GM23338 (cell line): ENCODE data around the gene RPH3AL. TPM values are rescaled to one million over a fixed set of nuclear protein-coding genes. Genes with fewer than 3 reads are reported as not detected.

Experiments
- ATAC-seq: fragments of 200-7000 bp; cut with Tn5 transposase; 3 replicates; pipeline ENCODE4 v1.9.1; 2020
- DNase-seq: peaks from one replicate; pipeline ENCODE4 v3.0.0-alpha.2; 2015; ENCODE audit warnings: low spot score
- H2AFZ ChIP-seq: fragments of 200-600 bp; sonication (generic); 2 replicates; pipeline ENCODE4 v1.8.0; 2016; ENCODE audit warnings: antibody characterized with exemption, mild to moderate bottlenecking, moderate library complexity
- H3F3A ChIP-seq: fragments of 200-600 bp; sonication (generic); replicated peaks from 2 replicates; pipeline ENCODE4 v1.8.0; 2017; ENCODE audit warnings: antibody characterized with exemption, mixed run types, low read depth
- H3K27ac ChIP-seq: fragments of 200-600 bp; sonication (generic); 2 replicates; pipeline ENCODE4 v1.6.1; 2016; ENCODE audit warnings: low read depth
- H3K27me3 ChIP-seq: fragments of 200-600 bp; sonication (generic); 2 replicates; pipeline ENCODE4 v1.8.0; 2016; ENCODE audit warnings: mild to moderate bottlenecking, mixed run types, moderate library complexity; ENCODE audit not compliant: insufficient read depth
- H3K36me3 ChIP-seq: fragments of 200-600 bp; sonication (generic); 2 replicates; pipeline ENCODE4 v1.8.0; 2016; ENCODE audit warnings: mild to moderate bottlenecking; ENCODE audit not compliant: insufficient read depth
- H3K4me1 ChIP-seq: fragments of 200-600 bp; sonication (generic); 2 replicates; pipeline ENCODE4 v1.8.0; 2016; ENCODE audit warnings: mild to moderate bottlenecking, moderate library complexity; ENCODE audit not compliant: insufficient read depth
- H3K4me2 ChIP-seq: fragments of 200-600 bp; sonication (generic); 2 replicates; pipeline ENCODE4 v1.7.1; 2017; ENCODE audit warnings: mixed run types
- H3K4me3 ChIP-seq: fragments of 200-600 bp; sonication (generic); 2 replicates; pipeline ENCODE4 v1.6.1; 2016; ENCODE audit warnings: mixed run types
- H3K79me2 ChIP-seq: fragments of 200-600 bp; sonication (generic); replicated peaks from 2 replicates; pipeline ENCODE4 v1.8.0; 2017; ENCODE audit warnings: mild to moderate bottlenecking; ENCODE audit not compliant: insufficient read depth
- H3K9me2 ChIP-seq: fragments of 200-600 bp; sonication (generic); 2 replicates; pipeline ENCODE4 v1.8.0; 2017; ENCODE audit not compliant: insufficient read depth
- H4K20me1 ChIP-seq: fragments of 200-600 bp; sonication (generic); replicated peaks from 2 replicates; pipeline ENCODE4 v1.8.0; 2017; ENCODE audit warnings: mild to moderate bottlenecking; ENCODE audit not compliant: insufficient read depth
- H3K27ac Mint-ChIP-seq: 2 replicates; pipeline ENCODE4 v1.8.0; 2020; ENCODE audit warnings: inconsistent platforms, mild to moderate bottlenecking, moderate library complexity, mixed read lengths
- H3K27me3 Mint-ChIP-seq: 3 replicates; pipeline ENCODE4 v1.8.0; 2022; ENCODE audit warnings: low read depth, mild to moderate bottlenecking, moderate library complexity, mixed read lengths, inconsistent platforms; ENCODE audit not compliant: insufficient read depth, poor library complexity
- H3K36me3 Mint-ChIP-seq: 3 replicates; pipeline ENCODE4 v1.8.0; 2021; ENCODE audit warnings: low read depth, mild to moderate bottlenecking, inconsistent platforms, moderate library complexity, mixed read lengths
- H3K4me1 Mint-ChIP-seq: 3 replicates; pipeline ENCODE4 v1.8.0; 2020; ENCODE audit warnings: mild to moderate bottlenecking, inconsistent platforms, mixed read lengths
- H3K4me3 Mint-ChIP-seq: 3 replicates; pipeline ENCODE4 v1.8.0; 2021; ENCODE audit warnings: moderate library complexity, mild to moderate bottlenecking, inconsistent platforms, mixed read lengths
- H3K9me3 Mint-ChIP-seq: 3 replicates; pipeline ENCODE4 v1.8.0; 2020; ENCODE audit warnings: moderate library complexity, mild to moderate bottlenecking, inconsistent platforms, mixed read lengths
- CREB1 ChIP-seq: fragments of 250-450 bp; sonication (Bioruptor Pico); IDR thresholded peaks from 2 replicates; pipeline ENCODE4 v1.5.0; 2020; ENCODE audit warnings: low read depth, mild to moderate bottlenecking, moderate library complexity
- EZH2 ChIP-seq: fragments of 200-600 bp; sonication (generic); IDR thresholded peaks from one replicate; pipeline ENCODE4 v1.8.0; 2017; ENCODE audit warnings: antibody characterized with exemption, mild to moderate bottlenecking, low read depth; ENCODE audit not compliant: unreplicated experiment
- EZH2phosphoT487 ChIP-seq: fragments of 200-600 bp; sonication (generic); IDR thresholded peaks from one replicate; pipeline ENCODE4 v1.8.1; 2018; ENCODE audit warnings: antibody characterized with exemption; ENCODE audit not compliant: unreplicated experiment
- NANOG ChIP-seq: IDR thresholded peaks from 2 replicates; pipeline ENCODE4 v1.6.1; 2016; ENCODE audit warnings: antibody characterized with exemption, borderline replicate concordance
- POLR2AphosphoS5 ChIP-seq: IDR thresholded peaks from 2 replicates; pipeline ENCODE4 v1.6.1; 2016; ENCODE audit warnings: antibody characterized with exemption, low read depth
- STAT1 ChIP-seq: IDR thresholded peaks from one replicate; pipeline ENCODE4 v1.6.1; 2016; ENCODE audit warnings: antibody characterized with exemption; ENCODE audit not compliant: unreplicated experiment
- ZNF331 ChIP-seq: fragments of 250-450 bp; sonication (Bioruptor Pico); IDR thresholded peaks from 2 replicates; pipeline ENCODE4 v1.5.0; 2020; ENCODE audit warnings: low read depth, mild to moderate bottlenecking, moderate library complexity
- polyA plus RNA-seq: library from polyadenylated mRNA; unstranded; fragments of >200 nt; fragmentation: Nextera tagmentation; extraction: Ambion mirVana; gene quantifications from 2 replicates; pipeline ENCODE4 v1.2.1, GENCODE V29; 2016
- total RNA-seq: library from RNA; depleted of rRNA; stranded (reverse); fragments of >200 nt; shearing (Covaris generic); gene quantifications from 2 replicates; pipeline ENCODE4 v1.2.3, GENCODE V29; 2014
- TF ChIP-seq, protein P1 (sequence below): IDR thresholded peaks from one replicate; pipeline ENCODE4 v1.6.1; 2018; ENCODE audit warnings: antibody characterized with exemption; ENCODE audit not compliant: unreplicated experiment
- TF ChIP-seq, protein P2 (sequence below): IDR thresholded peaks from 2 replicates; pipeline ENCODE4 v1.6.1; 2016; ENCODE audit warnings: antibody characterized with exemption
- TF ChIP-seq, protein P3 (sequence below), 2 experiments: fragments of 200-600 bp in 1 of 2; sonication (generic) in 1 of 2; conservative IDR thresholded peaks; 2 replicates each; pipeline versions ENCODE4 v1.5.1 to v1.6.1; 2016 to 2017; ENCODE audit warnings: antibody characterized with exemption in 2 of 2, low read depth in 2 of 2, mild to moderate bottlenecking in 2 of 2, moderate library complexity in 1 of 2

RPH3AL gene
- total and polyA plus RNA-seq, 2 experiments from 2014 or later: 2.7 to 6.3 TPM

DNA sequence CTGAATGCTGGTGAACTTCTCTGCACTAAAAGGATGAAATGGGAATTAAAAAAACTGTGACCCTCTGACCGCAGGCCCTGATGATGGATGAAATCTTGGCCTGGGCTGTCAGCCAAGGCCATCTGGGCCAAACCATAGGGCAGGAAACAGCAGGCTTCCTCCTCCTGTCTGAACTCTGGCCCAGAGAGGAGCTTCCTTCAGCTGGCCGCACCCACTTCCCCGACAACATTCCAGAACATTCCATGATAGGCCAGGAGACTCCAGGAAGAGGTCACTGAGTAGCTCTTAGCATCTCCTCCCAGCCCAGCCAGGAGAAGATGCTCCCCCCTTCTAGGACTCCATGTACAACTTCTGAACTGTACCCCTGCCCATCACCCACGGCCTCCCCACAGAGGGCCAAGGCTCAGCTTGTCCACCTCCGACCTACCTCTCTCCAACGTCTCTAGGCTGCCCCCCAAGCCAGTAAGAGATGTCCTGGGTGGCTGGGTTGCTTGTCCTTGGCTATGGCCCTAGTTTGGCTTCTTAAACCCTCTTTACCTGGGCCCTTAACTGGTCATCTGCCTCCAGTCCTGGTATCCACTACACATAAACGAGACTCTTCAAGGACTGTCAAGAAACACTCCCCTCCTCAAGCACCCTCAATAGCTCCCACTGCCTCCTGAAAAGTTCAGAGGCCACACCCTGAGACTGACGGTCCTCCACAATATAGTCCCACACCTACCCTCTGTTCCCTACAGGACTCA, 1.7 kb downstream of the RPH3AL start:
- no peaks in the 10 kb centered on the region for H3K27me3 ChIP-seq
- peak; percentile 38 for DNase-seq
- no peaks in the 10 kb centered on the region for H3K79me2 ChIP-seq
- peak overlapping the region; percentile 12; the same call in 1 of the 2 replicates for H3K27ac Mint-ChIP-seq
- H3K4me3 ChIP-seq: no peak overlapping the region
- H3F3A ChIP-seq: 0 out of 2 replicates have a peak, but pooled peaks cover 4% of the 10 kb centered on the region
- no peak overlapping the region for H3K4me2 ChIP-seq
- no peak overlapping the region for H3K4me3 Mint-ChIP-seq
- H3K9me3 Mint-ChIP-seq: peaks cover 13% of the 10 kb centered on the region
- no peak overlapping the region for H3K27ac ChIP-seq
- no peaks in the 10 kb centered on the region for H3K36me3 ChIP-seq
- H3K4me1 ChIP-seq: no peaks in the 10 kb centered on the region; the same call in 1 of the 2 replicates
- peaks cover 23% of the 10 kb centered on the region for H3K4me1 Mint-ChIP-seq
- H2AFZ ChIP-seq: no peak overlapping the region
- H3K27me3 Mint-ChIP-seq: peaks cover 3% of the 10 kb centered on the region
- TF ChIP-seq STAT1 (no peak), NANOG (no peak), POLR2AphosphoS5 (no peak), EZH2phosphoT487 (no peak), ZNF331 (CRISPR knock-in tag) (no peak)
- TF ChIP-seq, protein P1, sequence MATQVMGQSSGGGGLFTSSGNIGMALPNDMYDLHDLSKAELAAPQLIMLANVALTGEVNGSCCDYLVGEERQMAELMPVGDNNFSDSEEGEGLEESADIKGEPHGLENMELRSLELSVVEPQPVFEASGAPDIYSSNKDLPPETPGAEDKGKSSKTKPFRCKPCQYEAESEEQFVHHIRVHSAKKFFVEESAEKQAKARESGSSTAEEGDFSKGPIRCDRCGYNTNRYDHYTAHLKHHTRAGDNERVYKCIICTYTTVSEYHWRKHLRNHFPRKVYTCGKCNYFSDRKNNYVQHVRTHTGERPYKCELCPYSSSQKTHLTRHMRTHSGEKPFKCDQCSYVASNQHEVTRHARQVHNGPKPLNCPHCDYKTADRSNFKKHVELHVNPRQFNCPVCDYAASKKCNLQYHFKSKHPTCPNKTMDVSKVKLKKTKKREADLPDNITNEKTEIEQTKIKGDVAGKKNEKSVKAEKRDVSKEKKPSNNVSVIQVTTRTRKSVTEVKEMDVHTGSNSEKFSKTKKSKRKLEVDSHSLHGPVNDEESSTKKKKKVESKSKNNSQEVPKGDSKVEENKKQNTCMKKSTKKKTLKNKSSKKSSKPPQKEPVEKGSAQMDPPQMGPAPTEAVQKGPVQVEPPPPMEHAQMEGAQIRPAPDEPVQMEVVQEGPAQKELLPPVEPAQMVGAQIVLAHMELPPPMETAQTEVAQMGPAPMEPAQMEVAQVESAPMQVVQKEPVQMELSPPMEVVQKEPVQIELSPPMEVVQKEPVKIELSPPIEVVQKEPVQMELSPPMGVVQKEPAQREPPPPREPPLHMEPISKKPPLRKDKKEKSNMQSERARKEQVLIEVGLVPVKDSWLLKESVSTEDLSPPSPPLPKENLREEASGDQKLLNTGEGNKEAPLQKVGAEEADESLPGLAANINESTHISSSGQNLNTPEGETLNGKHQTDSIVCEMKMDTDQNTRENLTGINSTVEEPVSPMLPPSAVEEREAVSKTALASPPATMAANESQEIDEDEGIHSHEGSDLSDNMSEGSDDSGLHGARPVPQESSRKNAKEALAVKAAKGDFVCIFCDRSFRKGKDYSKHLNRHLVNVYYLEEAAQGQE: no peak
- ATAC-seq: no peak
- peaks cover 9% of the 10 kb centered on the region for H3K36me3 Mint-ChIP-seq
- H4K20me1 ChIP-seq: no peaks in the 10 kb centered on the region
- H3K9me2 ChIP-seq: no peaks in the 10 kb centered on the region

DNA sequence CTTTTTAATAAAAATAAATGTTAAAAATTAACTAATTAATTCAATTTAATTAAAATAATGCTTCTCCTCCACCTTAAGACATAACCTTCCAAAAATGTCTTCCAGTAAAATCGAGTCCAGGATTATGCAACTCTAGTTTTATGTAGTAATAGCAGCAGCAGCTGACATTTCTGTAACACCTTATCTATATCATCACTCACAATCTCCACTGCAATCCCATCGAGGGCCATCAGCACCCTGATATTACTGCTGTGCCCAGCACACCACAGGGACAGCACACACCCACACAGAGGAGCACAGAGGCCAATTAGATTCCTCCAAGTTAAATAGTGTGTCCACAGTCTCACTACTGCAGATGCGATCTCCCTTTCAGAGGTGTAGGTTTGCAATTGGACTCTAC, 2.9 kb downstream of the RPH3AL start:
- H4K20me1 ChIP-seq: no peaks in the 10 kb centered on the region
- no peaks in the 10 kb centered on the region for H3K36me3 ChIP-seq
- no peak overlapping the region for H2AFZ ChIP-seq
- H3K79me2 ChIP-seq: no peaks in the 10 kb centered on the region
- no peak for ATAC-seq
- no peaks in the 10 kb centered on the region for H3K27me3 Mint-ChIP-seq
- H3K4me3 ChIP-seq: no peak overlapping the region
- no peaks in the 10 kb centered on the region; the same call in 1 of the 2 replicates for H3K4me1 ChIP-seq
- no peak overlapping the region for H3K27ac Mint-ChIP-seq
- no peaks in the 10 kb centered on the region for H3K9me2 ChIP-seq
- H3K9me3 Mint-ChIP-seq: peaks cover 3% of the 10 kb centered on the region; the same call in 2 of the 3 replicates
- peaks cover 3% of the 10 kb centered on the region for H3K36me3 Mint-ChIP-seq
- no peak for DNase-seq
- H3F3A ChIP-seq: no peaks in the 10 kb centered on the region
- H3K27ac ChIP-seq: no peak overlapping the region
- H3K4me1 Mint-ChIP-seq: peaks cover 23% of the 10 kb centered on the region
- no peak overlapping the region for H3K4me2 ChIP-seq
- H3K27me3 ChIP-seq: no peaks in the 10 kb centered on the region
- H3K4me3 Mint-ChIP-seq: no peak overlapping the region
- TF ChIP-seq EZH2: no peak
- TF ChIP-seq CREB1 (CRISPR knock-in tag): no peak
- TF ChIP-seq, protein P1: no peak
- TF ChIP-seq, protein P2, sequence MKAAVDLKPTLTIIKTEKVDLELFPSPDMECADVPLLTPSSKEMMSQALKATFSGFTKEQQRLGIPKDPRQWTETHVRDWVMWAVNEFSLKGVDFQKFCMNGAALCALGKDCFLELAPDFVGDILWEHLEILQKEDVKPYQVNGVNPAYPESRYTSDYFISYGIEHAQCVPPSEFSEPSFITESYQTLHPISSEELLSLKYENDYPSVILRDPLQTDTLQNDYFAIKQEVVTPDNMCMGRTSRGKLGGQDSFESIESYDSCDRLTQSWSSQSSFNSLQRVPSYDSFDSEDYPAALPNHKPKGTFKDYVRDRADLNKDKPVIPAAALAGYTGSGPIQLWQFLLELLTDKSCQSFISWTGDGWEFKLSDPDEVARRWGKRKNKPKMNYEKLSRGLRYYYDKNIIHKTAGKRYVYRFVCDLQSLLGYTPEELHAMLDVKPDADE: no peak
- TF ChIP-seq, protein P3, sequence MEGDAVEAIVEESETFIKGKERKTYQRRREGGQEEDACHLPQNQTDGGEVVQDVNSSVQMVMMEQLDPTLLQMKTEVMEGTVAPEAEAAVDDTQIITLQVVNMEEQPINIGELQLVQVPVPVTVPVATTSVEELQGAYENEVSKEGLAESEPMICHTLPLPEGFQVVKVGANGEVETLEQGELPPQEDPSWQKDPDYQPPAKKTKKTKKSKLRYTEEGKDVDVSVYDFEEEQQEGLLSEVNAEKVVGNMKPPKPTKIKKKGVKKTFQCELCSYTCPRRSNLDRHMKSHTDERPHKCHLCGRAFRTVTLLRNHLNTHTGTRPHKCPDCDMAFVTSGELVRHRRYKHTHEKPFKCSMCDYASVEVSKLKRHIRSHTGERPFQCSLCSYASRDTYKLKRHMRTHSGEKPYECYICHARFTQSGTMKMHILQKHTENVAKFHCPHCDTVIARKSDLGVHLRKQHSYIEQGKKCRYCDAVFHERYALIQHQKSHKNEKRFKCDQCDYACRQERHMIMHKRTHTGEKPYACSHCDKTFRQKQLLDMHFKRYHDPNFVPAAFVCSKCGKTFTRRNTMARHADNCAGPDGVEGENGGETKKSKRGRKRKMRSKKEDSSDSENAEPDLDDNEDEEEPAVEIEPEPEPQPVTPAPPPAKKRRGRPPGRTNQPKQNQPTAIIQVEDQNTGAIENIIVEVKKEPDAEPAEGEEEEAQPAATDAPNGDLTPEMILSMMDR (conservative IDR thresholded peaks at IDR 0.05; ENCODE audit: low read depth in 2 of 2): no peak
- TF ChIP-seq ZNF331 (CRISPR knock-in tag): no peak
